ENCODE results near the gene CLCF1. TPM values are rescaled to one million over a fixed set of nuclear protein-coding genes. Genes with fewer than 3 reads are reported as not detected.

The CLCF1 gene
- 0.51 TPM for total RNA-seq
- long read RNA-seq: 0 reads

DNA sequence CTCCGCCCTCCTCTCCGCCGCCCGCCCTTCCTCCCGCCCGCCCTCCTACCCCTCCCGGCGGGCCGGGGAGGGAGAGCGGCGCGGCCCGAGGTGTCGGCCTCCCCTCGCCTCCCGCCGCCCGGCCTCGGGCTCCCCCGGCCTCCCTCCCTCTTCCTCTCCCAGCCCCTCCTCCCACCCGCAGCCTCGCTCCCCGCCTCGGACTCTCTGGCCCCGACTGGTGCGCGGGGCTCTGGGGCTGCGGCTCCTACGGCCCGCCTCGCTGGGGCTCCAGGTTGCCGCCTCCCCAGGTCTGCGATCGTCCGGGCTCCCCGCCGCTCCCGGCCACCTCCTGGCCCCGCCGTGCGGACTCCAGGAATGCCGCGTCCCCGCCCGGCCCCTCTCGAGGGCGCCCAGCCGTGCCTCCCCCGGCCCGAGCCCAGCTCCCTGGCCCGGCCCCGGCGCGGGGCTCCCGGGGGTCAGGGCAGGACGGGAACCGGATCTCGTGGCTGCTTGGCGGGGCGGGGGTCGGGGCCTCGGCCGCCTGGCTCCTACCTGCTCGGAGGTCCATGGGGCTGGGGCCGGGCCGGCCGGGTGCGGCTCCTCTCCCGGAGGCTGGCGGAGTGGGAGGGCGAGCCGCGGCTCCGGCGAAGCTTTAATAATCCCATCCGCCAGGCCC, at the start of gene CLCF1:
TSS of gene CLCF1 (minus strand) at position 606 of the 655 bp plus-strand sequence. CDS start at position 547, 59 bp downstream.
- intact Hi-C loops (cut with DNase I): no loop called here
- DNase-seq (ENCODE audit: missing footprints): peak; percentile 84
- ATAC-seq: peak; percentile 61

DNA sequence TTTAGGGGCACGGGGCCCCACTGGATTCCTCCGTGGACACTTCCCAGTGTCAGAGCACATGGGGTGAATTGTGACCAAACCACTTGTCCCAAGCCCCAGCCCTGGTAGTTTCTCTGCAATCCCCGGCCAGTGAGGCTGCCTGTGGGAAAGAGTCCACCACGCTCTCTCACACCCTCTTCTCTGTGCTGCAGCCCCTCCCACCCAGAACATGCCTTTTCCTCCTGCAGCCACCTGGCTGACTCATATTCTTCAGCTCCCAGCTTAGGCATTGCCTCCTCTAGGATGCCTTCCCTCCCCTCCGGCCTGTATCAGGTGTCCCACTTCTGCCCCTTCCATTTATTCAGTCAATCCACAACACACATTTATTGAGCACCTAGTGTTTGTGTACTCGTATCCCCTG, 49.5 kb upstream of the CLCF1 start:
- ATAC-seq (no peak), DNase-seq (ENCODE audit: missing footprints) (no peak)
- intact Hi-C loops (cut with DNase I): no loop called here

DNA sequence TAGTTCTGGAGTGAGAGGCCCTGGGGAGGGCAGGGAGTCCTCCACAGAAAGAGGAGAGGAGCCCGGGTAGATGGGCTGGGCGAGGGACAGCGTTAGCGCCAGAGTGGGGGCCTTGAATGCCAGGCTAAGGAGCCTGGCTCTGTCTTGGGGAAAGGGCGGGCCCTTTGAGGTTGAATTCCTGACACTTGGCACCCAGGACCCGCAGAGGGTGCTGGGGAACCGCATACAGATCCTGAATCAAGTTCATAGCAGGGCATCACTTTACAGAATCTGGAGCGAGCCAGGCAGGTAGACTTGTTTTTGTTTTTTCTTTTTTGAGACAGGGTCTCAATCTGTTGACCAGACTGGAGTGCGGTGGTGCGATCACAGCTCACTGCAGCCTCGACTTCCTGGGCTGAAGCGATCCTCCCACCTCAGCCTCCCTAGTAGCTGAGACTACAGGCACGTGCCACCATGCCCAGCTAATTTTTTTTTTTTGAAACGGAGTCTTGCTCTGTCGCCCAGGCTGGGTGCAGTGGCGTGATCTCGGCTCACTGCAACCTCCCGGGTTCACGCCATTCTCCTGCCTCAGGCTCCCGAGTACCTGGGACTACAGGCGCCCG, 48.1 kb upstream of the CLCF1 start:
- intact Hi-C loops (cut with DNase I): no loop called here
- no peak for ATAC-seq
- DNase-seq (ENCODE audit: missing footprints): no peak

DNA sequence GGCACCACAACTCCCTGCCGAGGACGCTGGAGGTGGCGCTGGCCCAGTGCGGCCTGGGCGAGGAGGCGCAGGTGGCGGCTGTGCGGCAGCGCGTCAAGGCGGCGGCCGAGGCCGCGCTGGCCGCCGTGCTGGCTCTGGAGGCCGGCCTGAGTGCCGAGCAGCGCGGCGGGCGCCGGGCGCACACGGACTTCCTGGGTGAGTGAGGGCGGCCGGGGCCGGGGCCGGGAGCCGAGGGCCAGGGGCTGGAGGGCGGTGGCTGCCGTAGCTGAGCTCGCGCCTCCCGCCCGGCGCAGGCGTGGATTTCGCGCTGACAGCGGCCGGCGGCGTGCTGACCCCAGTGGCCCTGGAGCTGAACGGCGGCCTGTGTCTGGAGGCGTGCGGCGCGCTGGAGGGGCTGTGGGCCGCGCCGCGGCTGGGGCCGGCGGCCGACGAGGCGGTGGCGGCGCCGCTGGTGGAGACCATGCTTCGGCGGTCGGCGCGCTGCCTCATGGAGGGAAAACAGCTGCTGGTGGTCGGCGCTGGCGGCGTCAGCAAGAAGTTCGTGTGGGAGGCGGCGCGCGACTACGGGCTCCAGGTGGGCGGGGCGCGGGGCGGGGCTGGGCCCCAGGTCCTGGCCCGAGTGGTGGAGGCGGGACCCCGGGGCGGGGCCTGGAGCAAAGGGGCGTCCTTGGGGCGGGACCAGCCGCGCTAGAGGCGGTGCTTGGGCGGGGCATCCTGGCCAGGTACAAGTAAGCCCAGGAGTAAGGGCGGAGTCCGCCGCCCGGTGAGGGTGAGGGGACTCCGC, 47.4 kb upstream of the CLCF1 start:
- intact Hi-C loops (cut with DNase I): no loop called here
- peak; percentile 99 for DNase-seq (ENCODE audit: missing footprints)
- ATAC-seq: peak; percentile 92

DNA sequence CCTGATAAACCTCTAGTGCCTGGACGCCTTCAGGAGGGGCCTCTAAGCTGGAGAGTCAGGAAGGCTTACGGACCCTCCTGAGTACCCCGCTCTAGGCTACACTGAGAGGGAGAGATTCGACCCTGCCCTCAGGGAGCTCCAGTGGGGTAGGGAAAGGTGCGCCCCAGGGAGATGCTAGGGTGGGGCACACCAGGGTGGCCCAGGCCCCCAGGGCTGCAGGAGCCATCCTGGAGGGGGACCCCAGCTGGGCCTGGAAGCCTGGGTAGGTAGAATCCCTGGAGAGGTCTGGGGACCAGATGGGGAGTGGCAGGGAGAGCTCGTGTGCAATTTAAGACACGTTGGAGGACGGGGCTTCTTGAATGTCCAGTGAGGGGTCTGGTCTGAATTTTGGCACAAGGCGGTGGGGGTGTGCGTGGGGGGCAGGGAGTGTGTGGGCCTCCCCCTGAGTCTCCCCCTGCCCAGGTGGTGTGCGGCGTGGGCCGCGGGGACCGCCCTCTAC, 46.8 kb upstream of the CLCF1 start:
- intact Hi-C loops (cut with DNase I): no loop called here
- DNase-seq (ENCODE audit: missing footprints): no peak

DNA sequence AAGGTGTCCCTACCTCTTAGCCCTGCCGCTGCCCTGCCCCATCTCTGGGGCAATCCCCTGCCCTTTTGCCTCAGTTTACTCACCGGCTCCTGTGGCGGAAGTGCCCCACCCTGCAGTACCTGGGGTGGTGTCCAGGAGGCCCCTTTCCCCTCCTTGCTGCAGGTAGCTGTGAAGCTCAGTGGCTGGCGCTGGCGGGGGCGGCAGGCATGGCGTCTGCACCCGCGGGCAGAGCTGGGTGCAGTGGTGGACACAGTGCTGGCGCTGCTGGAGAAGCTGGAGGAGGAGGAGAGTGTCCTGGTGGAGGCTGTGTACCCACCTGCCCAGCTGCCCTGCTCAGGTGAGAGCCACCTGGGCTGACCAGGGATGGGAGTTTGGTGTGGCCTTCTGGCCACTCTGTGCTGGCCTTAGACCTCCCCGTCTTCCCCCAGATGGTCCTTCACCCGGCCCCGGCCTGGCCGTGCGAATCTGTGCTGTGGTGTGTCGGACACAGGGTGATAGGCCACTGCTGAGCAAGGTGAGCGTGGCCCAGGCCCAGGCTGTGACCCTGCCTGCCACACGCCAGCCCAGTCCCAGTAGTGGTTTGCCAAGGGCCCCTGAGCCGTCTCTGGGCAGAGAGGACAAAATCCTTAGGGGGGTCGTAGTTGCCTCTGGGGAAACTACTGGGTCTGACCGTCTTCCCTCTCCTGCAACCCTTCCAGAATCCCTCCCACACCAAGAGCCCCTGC, 46.1 kb upstream of the CLCF1 start:
- no peak for DNase-seq (ENCODE audit: missing footprints)
- ATAC-seq: no peak
- intact Hi-C loops (cut with DNase I): no loop called here

More for the DNA sequence above, 46.8 kb upstream of the CLCF1 start:
- no peak for ATAC-seq

DNA sequence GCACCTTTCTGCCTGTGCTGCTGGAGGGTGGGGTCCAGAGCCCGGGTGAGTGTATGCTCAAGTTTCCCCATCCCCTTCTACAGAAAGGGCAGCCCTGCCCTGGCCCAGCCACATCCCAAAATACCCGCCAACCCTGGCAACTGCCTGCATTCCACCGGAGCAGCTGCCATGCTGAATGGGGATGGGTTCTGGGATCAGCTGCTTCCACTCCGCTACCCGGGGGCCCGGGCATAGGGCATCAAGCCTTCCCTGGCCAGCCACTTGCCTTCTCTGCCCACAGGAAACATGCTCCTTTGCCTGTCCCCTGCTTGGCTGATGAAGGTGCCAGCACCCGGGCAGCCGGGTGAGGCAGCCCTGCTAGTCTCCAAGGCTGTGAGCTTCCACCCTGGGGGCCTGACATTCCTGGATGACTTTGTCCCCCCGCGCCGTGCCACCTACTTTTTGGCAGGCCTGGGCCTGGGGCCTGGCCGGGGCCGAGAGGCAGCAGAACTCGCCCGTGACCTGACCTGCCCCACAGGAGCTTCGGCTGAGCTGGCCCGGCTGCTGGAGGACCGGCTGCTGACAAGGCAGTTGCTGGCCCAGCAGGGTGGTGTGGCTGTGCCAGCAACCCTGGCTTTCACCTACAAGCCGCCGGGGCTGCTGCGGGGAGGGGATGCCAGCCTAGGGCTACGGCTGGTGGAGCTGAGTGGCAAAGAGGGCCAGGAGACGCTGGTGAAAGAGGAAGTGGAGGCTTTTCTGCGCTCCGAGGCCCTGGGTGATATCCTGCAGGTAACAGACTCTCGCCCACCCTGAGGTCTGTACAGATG, 45.3 kb upstream of the CLCF1 start:
- intact Hi-C loops (cut with DNase I): no loop called here
- peak; percentile 43 for ATAC-seq
- DNase-seq (ENCODE audit: missing footprints): no peak

DNA sequence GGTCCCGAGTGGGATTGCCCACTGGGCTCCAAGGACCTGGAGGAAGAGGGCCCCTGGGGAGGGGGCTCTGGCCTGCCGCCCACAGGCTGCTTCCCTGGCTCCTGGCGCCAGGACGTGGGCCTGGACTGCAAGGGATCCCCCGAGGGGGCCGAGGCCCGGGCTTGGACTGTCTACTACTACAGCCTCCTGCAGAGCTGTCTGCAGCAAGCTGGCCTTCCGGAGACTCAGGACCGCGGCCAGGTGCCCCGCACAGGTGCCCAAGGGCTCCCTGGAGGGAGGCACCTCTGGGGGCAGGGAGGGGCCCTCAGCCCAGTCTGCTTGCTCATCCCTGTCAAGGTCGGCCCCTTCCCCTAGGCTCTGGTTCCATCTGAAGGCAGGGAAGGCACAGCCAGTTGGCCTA, 44.0 kb upstream of the CLCF1 start:
- DNase-seq (ENCODE audit: missing footprints) (no peak), ATAC-seq (no peak)
- intact Hi-C loops (cut with DNase I): loop anchor here (2.0 kb wide), 1 partner anchor 15 kb away; no protein-coding TSS in a partner anchor

DNA sequence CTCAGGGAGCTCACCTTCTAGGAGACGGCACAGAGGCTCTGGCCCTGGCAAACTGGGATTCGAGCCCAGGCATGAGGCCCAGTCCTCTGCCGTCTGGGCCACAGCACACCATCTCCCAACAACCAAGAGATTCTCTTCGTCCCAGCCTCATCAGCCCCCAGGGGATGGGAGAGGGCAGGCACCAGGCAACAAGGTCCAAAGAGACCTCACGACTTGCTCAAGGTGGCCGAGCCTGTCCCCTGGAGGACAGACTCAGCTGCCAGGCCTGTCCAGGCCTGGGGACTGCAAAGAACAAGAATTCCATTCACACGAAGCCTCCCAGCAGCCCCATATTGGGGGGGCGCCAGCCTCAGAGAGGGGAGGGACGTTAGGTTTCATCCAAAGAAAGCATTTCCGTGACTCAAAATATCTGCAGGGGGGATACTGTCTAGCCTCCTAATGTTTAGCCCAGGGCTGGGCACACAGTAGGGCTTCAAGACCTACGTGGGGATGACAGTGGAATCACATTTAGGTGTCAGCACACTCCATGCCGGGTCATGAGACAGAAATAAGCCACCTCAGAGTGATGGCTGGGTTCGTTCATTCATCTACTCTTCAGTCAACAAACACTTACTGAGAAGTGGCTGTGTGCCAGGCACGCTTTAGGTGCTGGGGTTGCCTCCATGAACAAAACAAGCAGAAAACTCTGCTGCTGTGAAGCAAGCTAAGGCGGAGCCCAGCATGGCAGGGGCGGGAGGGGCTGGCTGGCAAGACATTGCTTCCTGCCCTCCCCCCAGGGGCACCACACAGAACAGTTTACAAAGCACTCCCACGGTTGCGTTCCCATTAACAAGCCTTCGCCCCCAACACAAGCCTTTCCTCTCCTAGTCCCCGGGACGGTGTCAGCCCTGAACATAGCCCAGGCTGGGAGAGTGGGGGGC, 43.3 kb upstream of the CLCF1 start:
- no peak for DNase-seq (ENCODE audit: missing footprints)
- intact Hi-C loops (cut with DNase I): loop anchor here (2.0 kb wide), 1 partner anchor 14 kb away; no protein-coding TSS in a partner anchor

DNA sequence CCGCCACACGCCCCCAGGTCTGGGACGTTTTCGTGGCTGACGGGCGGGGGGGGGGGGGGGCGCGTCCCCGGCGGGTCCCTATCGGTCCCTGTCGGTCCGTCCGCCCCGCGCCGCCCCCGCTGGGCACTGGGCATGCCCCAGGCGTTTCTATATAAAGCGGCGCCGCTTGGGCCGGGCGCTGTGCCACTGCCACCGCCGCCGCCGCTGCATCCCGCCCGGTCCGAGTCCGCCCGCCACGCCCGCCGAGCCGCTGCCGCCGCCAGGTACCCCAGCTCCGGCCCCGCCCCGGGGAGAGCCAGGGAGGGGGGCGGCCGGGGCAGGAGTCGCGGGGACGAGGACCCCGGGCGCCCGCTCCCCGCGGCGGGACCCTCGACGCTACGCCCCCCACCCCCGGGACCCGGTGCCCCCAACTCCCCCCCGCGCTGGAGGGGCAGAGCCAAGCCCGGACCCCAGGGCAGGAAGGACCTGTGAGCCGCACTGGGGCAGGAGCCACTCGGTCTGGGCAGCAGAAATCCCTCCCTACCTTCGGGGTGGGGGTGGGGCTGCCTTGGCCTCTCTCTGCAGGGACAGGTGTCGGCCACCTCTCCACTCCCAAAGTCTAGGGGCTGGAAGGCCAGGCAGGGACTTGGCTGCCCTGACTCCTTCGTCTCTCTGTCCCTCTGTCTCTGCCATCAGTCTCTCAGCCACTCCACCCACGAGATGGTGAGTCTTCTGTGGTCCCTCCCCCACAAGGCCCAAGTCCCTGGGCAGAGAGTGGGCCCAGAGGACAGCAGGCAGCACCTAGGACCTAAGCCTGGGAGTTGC, 42.3 kb upstream of the CLCF1 start, which contains the start of gene CARNS1:
TSS of gene CARNS1 (plus strand) at position 178 of the 804 bp plus-strand sequence. CDS start at position 700, 522 bp downstream.
- ATAC-seq (no peak), DNase-seq (ENCODE audit: missing footprints) (no peak)
- intact Hi-C loops (cut with DNase I): loop anchor here (2.0 kb wide), 1 partner anchor 13 kb away; no protein-coding TSS in a partner anchor

More for the DNA sequence above, 43.3 kb upstream of the CLCF1 start:
- ATAC-seq: no peak

DNA sequence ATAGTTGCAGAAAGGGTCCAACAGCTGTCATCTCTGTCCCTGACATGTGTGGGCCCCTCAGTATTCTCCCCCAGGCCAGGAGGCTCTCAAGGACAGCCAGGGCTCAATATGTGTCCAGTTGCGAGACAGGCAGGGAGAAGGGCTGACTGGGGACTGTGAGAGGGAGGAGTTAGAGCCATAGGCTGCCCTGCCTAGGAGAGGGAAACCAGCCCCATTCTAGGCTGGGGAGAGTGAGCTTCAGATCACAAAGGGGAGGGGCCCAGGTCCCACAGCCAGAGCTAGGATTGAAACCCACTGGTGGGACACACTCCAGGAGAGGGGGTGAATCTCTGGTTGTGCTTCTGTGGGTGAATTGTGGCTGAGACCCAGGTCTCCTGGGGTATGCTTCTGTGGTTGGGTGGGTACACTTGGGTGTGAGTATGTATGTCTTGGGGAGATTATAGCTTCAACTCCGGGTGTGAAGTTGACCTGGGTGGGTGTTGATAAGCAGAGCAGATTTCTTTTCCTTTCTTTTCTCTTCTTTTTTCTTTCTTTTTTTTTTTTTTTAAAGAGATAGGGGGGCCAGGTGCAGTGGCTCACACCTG, 40.0 kb upstream of the CLCF1 start:
- DNase-seq (ENCODE audit: missing footprints) (no peak), ATAC-seq (no peak)
- intact Hi-C loops (cut with DNase I): no loop called here

DNA sequence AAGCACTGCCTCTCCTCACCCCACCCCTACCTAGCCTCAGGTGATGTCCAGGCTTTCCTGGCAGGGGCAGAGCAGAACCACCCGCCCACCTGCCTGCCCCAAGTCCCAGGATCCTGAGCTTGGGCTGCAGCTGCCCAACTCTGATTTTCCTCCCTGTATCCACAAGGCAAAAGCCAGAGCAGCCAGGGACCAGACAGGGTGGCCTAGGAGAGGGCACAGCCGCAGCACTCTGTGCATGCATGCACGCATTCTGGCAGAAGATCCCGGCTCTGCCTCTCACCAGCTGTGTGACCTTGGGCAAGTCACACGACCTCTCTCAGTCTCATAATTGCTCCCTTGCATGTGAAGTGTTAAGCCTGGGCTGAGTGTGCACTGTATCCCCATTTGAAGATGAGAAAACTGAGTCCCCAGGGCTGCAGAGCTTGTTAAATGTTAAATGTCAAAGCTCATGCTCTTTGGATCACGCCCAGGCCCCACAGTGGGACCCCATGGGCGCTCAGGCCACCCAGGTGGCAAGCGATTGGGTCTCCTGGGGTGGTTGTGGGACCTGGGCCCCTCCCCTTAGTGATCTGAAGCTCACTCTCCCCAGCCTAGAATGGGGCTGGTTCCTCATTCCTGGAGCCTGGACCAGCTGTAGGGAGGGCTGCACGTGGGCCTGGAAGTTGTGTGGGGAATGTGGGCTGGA, 39.2 kb upstream of the CLCF1 start:
- ATAC-seq (no peak), DNase-seq (ENCODE audit: missing footprints) (no peak)
- intact Hi-C loops (cut with DNase I): no loop called here

DNA sequence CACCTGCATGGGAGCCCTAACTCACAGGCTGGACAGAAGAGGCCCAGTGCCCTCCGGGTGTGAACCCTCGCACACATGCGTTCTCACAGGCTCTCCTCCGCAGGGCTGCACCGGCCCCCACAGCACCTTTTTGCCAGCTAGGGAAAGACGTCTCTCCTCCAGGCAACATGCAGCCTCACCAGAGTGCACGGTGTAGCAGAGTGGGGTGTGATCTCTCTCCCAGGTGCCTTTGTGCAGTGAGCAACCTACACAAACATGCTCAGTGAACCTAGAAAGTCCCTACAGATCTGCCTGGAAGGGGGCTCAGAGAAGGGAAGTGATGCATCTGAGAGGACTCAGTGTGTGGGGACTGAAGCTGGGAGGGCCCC, 38.4 kb upstream of the CLCF1 start:
- ATAC-seq: no peak
- intact Hi-C loops (cut with DNase I): no loop called here
- no peak for DNase-seq (ENCODE audit: missing footprints)

DNA sequence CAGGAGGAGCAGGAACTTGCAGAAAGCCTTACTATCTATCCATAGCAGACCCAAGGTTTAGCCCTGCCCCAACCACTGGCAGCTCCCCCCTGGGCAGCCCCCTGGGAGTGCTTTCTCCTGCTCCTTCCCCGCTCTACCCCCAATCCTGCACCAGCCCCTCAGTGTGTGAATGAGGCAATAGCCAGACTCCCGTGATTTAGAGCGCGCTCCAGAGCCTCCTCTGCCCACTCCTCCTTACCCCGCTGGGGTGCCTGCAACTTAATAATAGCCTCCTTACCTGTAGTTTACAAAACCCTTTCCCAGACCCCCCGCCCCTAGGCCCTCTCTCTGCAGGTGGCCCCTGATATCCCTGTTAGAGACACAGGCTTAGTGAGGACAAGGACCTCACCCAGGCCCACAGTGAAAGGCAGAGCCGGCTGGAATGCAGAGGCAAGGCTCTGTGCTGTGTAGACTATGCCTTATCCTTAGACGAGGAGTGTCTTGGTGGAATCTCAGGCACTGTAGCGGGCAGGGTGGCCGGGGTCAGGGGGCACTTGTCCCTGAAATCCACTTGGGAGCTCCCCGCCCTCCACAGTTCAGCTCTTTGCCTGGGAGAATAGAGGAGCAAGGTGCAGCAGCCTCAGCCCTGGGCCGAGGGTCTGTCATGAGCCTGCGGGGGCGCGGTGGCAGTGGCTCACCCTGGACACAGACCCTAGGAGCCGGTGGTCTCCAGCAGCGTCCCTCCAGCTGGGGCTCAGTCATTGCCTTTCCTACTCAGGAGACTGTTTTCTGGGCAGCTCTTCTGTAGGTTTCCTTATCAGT, 37.8 kb upstream of the CLCF1 start:
- DNase-seq (ENCODE audit: missing footprints) (no peak), ATAC-seq (no peak)
- intact Hi-C loops (cut with DNase I): no loop called here

DNA sequence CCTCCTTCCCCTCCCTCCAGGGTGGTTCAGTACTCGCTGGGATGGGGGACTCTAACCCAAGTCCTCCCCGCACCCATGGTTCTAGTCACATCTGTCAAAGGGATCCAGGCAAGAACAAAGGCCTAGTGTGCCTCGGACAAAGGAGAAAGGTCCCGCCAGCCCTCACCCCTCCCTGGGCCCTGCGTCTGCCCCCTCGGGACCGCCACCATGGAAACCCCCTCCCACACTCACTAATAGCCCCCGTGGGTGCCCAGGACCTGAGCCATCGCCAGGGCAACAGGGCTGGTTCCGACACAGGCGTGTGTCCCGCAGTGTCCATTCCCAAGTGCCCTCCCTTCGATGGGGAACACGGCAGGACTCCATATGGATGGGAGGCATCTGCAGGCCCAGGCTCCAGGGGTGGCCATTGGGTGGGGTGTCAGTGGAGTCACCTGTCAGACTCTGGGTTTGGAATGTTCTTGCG, 37.0 kb upstream of the CLCF1 start:
- intact Hi-C loops (cut with DNase I): no loop called here
- ATAC-seq: no peak
- no peak for DNase-seq (ENCODE audit: missing footprints)
